SK-N-SH (cell line): ENCODE measurements around the gene PHKA1. TPM values are rescaled to one million over a fixed set of nuclear protein-coding genes. Genes with fewer than 3 reads are reported as not detected.

Experiments used
- CTCF ChIA-PET: fragments of 300-600, 350-600 bp; formaldehyde crosslinking; extraction: SDS; loops from one replicate; lab custom pipeline; 2021; lab: Yijun Ruan, JAX
- POLR2A ChIA-PET: fragments of 350-600 bp; sonication (Branson Sonifier 250); formaldehyde crosslinking; extraction: SDS; loops from one replicate; lab custom pipeline; 2020; ENCODE audit warnings: antibody characterized with exemption, inconsistent platforms; lab: Yijun Ruan, JAX
- DNase-seq: peaks from one replicate; pipeline ENCODE4 v3.0.0; 2012
- H2AFZ ChIP-seq: fragments of 200-600 bp; sonication (generic); 2 replicates; pipeline ENCODE4 v1.8.1; 2016; ENCODE audit warnings: antibody characterized with exemption, mild to moderate bottlenecking, low read depth
- H3F3A ChIP-seq: fragments of 200-600 bp; sonication (generic); replicated peaks from 2 replicates; pipeline ENCODE3; 2016; ENCODE audit warnings: antibody characterized with exemption, mild to moderate bottlenecking; ENCODE audit not compliant: insufficient read depth
- H3K27ac ChIP-seq, 2 experiments: fragments of 200-500 bp in 1 of 2; fragments of 200-600 bp in 1 of 2; sonication (Bioruptor generic) in 1 of 2; sonication (generic), shearing (Covaris generic) in 1 of 2; 2 replicates each; pipeline versions ENCODE4 v1.5.1 to v1.6.1; 2014 to 2016; ENCODE audit warnings: low read depth in 2 of 2, inconsistent platforms in 1 of 2, low read length in 1 of 2, mild to moderate bottlenecking in 1 of 2, mixed read lengths in 1 of 2
- H3K27me3 ChIP-seq: fragments of 200-600 bp; sonication (generic), shearing (Covaris generic); 2 replicates; pipeline ENCODE4 v1.6.1; 2016; ENCODE audit warnings: mixed run types; ENCODE audit not compliant: insufficient read depth
- H3K36me3 ChIP-seq, 2 experiments: fragments of 200-500 bp in 1 of 2; fragments of 200-600 bp in 1 of 2; sonication (Bioruptor generic) in 1 of 2; sonication (generic) in 1 of 2; replicated peaks in 1 of 2; 2 replicates each; pipeline versions ENCODE3 to v1.5.1; 2014 to 2016; ENCODE audit warnings: low read length in 1 of 2, mild to moderate bottlenecking in 1 of 2; ENCODE audit not compliant: insufficient read depth in 2 of 2, control insufficient read depth in 1 of 2
- H3K4me1 ChIP-seq, 2 experiments: fragments of 200-500 bp in 1 of 2; fragments of 200-600 bp in 1 of 2; sonication (Bioruptor generic) in 1 of 2; sonication (generic), shearing (Covaris generic) in 1 of 2; 2 replicates each; pipeline versions ENCODE4 v1.5.1 to v1.6.1; 2014 to 2016; ENCODE audit warnings: low read depth in 1 of 2, low read length in 1 of 2, mixed run types in 1 of 2; ENCODE audit not compliant: insufficient read depth in 2 of 2, control insufficient read depth in 1 of 2
- H3K4me2 ChIP-seq: fragments of 200-600 bp; sonication (generic), shearing (Covaris generic); 2 replicates; pipeline ENCODE4 v1.6.1; 2017; ENCODE audit warnings: mixed run types
- H3K4me3 ChIP-seq, 2 experiments: fragments of 200-500 bp in 1 of 2; fragments of 200-600 bp in 1 of 2; sonication (Bioruptor generic) in 1 of 2; sonication (generic), shearing (Covaris generic) in 1 of 2; 2 replicates each; pipeline versions ENCODE4 v1.5.1 to v1.8.1; 2014 to 2016; ENCODE audit warnings: low read depth in 2 of 2, inconsistent platforms in 1 of 2, low read length in 1 of 2, mild to moderate bottlenecking in 1 of 2, mixed read lengths in 1 of 2, moderate library complexity in 1 of 2
- H3K79me2 ChIP-seq: fragments of 200-600 bp; sonication (generic); 2 replicates; pipeline ENCODE4 v1.8.1; 2017; ENCODE audit warnings: mild to moderate bottlenecking; ENCODE audit not compliant: insufficient read depth
- H3K9ac ChIP-seq: fragments of 200-600 bp; sonication (generic); 2 replicates; pipeline ENCODE4 v1.6.1; 2017; ENCODE audit warnings: mixed run types
- H3K9me2 ChIP-seq: fragments of 200-600 bp; sonication (generic); 2 replicates; pipeline ENCODE4 v1.6.1; 2017; ENCODE audit warnings: mixed run types
- H3K9me3 ChIP-seq: fragments of 200-600 bp; sonication (generic); 2 replicates; pipeline ENCODE4 v1.6.1; 2017; ENCODE audit warnings: mixed run types, mild to moderate bottlenecking, moderate library complexity
- H4K20me1 ChIP-seq: fragments of 200-600 bp; sonication (generic); 2 replicates; pipeline ENCODE4 v1.6.1; 2017; ENCODE audit warnings: mild to moderate bottlenecking, mixed run types; ENCODE audit not compliant: insufficient read depth
- CHD2 ChIP-seq: fragments of 150-350 bp; IDR thresholded peaks from 2 replicates; pipeline ENCODE4 v1.6.1; 2018; ENCODE audit warnings: low read length; ENCODE audit not compliant: partially characterized antibody
- CTCF ChIP-seq: fragments of 200-600 bp; sonication (generic); IDR thresholded peaks from 2 replicates; pipeline ENCODE4 v1.6.1; 2017; ENCODE audit warnings: antibody characterized with exemption, mild to moderate bottlenecking, moderate library complexity
- ELF1 ChIP-seq: IDR thresholded peaks from 2 replicates; pipeline ENCODE4 v1.4.0; 2012
- EP300 ChIP-seq, 2 experiments: IDR thresholded peaks; 2 replicates each; pipeline versions ENCODE4 v1.4.0 to v1.6.1; 2012; ENCODE audit warnings: borderline replicate concordance in 1 of 2, low read depth in 1 of 2, low read length in 1 of 2
- EZH2phosphoT487 ChIP-seq: fragments of 200-600 bp; sonication (generic); IDR thresholded peaks from 2 replicates; pipeline ENCODE4 v1.6.1; 2017; ENCODE audit warnings: low read depth, mixed run types, mild to moderate bottlenecking, antibody characterized with exemption, moderate library complexity, borderline replicate concordance
- GATA2 ChIP-seq: sonication (generic); formaldehyde crosslinking; IDR thresholded peaks from 2 replicates; pipeline ENCODE4 v1.5.0; 2020; ENCODE audit warnings: mild to moderate bottlenecking, missing genetic modification reagents
- NRF1 ChIP-seq: IDR thresholded peaks from 2 replicates; pipeline ENCODE4 v1.6.1; 2012; ENCODE audit warnings: low read depth, mild to moderate bottlenecking, low read length
- PBX3 ChIP-seq: IDR thresholded peaks from 2 replicates; pipeline ENCODE4; 2012
- POLR2AphosphoS5 ChIP-seq: IDR thresholded peaks from 2 replicates; pipeline ENCODE4 v1.6.1; 2012; ENCODE audit warnings: low read depth, low read length
- RAD21 ChIP-seq: IDR thresholded peaks from 2 replicates; pipeline ENCODE4 v1.6.1; 2012; ENCODE audit warnings: mild to moderate bottlenecking, low read length
- REST ChIP-seq: IDR thresholded peaks from 2 replicates; pipeline ENCODE4 v1.6.1; 2012; ENCODE audit warnings: mild to moderate bottlenecking, low read depth, low read length, moderate library complexity
- SMC3 ChIP-seq: IDR thresholded peaks from 2 replicates; pipeline ENCODE4 v1.6.1; 2012; ENCODE audit warnings: low read depth, low read length, improper control_type of control experiment
- TAF1 ChIP-seq: IDR thresholded peaks from 2 replicates; pipeline ENCODE4 v1.6.1; 2012; ENCODE audit warnings: low read depth, mild to moderate bottlenecking, low read length, moderate library complexity, borderline replicate concordance
- TCF12 ChIP-seq: IDR thresholded peaks from 2 replicates; pipeline ENCODE4 v1.4.0; 2012
- TEAD4 ChIP-seq: IDR thresholded peaks from 2 replicates; pipeline ENCODE4 v1.4.0; 2012; ENCODE audit warnings: mild to moderate bottlenecking, borderline replicate concordance; ENCODE audit not compliant: insufficient read depth
- WGBS: methylation state at CpG from one replicate; pipeline ENCODE4 v1.1.6; 2017; ENCODE audit warnings: low lambda C conversion rate; 5-methylcytosine and 5-hydroxymethylcytosine counted together
- polyA plus RNA-seq, 3 experiments: library from polyadenylated mRNA; depleted of rRNA; stranded (reverse); fragments of >200 nt; gene quantifications; 2 replicates each; pipeline ENCODE4 v1.2.3, GENCODE V29; 2012
- TF ChIP-seq, protein P1 (sequence below): IDR thresholded peaks from 2 replicates; pipeline ENCODE4 v1.4.0; 2012; ENCODE audit warnings: low read depth, borderline replicate concordance
- TF ChIP-seq, protein P2 (sequence below): IDR thresholded peaks from 2 replicates; pipeline ENCODE4 v1.4.0; 2012; ENCODE audit warnings: low read depth

Gene PHKA1
- polyA plus RNA-seq, 1 of the 3 experiments (the other 2 are of a cell fraction) = 4.8 TPM

- TF ChIP-seq TEAD4 (no peak), EP300 (IDR thresholded peaks at IDR 0.05; ENCODE audit: borderline replicate concordance in 1 of 2, low read depth in 1 of 2, low read length in 1 of 2) (no peak), RAD21 (no peak), SMC3 (no peak), TCF12 (no peak), POLR2AphosphoS5 (no peak), GATA2 (CRISPR knock-in tag) (no peak), CTCF (no peak)
These were observed 20.6 kb downstream of the PHKA1 start (continued) for GRCh38 chrX:72693477-72693876.

DNA sequence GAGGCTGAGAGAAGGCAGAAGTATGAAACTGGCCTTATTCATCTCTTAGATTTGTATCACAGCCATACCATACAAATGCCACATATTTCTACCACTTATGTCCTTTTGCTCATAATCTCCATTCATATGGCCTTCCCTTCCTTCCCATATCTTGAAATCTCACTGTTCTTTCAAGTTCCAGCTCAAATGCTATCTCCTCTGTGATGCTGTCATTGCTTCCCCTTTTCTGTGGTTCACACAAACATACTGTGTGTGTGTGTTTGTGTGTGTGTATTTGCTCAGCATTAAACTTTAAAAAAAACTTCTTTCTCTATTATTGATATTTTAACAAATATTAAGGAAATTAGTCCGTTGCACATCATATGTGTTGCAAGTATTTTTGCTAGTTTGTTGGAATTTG lies 26.7 kb downstream of the PHKA1 start:
- DNase-seq = no peak
- H3K79me2 ChIP-seq = no peaks in the 10 kb centered on the region
- no peaks in the 10 kb centered on the region for H3K27me3 ChIP-seq
- TF ChIP-seq REST = no peak
- no peak for TF ChIP-seq CHD2
- no peak for TF ChIP-seq TEAD4
- TF ChIP-seq EP300 (IDR thresholded peaks at IDR 0.05; ENCODE audit: borderline replicate concordance in 1 of 2, low read depth in 1 of 2, low read length in 1 of 2) = no peak
- TF ChIP-seq ELF1 = no peak
- TF ChIP-seq GATA2 (CRISPR knock-in tag) = no peak
- no peak for TF ChIP-seq POLR2AphosphoS5
- no peak for TF ChIP-seq CTCF
- TF ChIP-seq TAF1 = no peak
- no peak for TF ChIP-seq EZH2phosphoT487
- no peak for TF ChIP-seq NRF1
- no peak for TF ChIP-seq SMC3
- TF ChIP-seq TCF12 = no peak
- TF ChIP-seq, protein P1, sequence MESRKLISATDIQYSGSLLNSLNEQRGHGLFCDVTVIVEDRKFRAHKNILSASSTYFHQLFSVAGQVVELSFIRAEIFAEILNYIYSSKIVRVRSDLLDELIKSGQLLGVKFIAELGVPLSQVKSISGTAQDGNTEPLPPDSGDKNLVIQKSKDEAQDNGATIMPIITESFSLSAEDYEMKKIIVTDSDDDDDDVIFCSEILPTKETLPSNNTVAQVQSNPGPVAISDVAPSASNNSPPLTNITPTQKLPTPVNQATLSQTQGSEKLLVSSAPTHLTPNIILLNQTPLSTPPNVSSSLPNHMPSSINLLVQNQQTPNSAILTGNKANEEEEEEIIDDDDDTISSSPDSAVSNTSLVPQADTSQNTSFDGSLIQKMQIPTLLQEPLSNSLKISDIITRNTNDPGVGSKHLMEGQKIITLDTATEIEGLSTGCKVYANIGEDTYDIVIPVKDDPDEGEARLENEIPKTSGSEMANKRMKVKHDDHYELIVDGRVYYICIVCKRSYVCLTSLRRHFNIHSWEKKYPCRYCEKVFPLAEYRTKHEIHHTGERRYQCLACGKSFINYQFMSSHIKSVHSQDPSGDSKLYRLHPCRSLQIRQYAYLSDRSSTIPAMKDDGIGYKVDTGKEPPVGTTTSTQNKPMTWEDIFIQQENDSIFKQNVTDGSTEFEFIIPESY = no peak
- TF ChIP-seq PBX3 = no peak
- TF ChIP-seq, protein P2, sequence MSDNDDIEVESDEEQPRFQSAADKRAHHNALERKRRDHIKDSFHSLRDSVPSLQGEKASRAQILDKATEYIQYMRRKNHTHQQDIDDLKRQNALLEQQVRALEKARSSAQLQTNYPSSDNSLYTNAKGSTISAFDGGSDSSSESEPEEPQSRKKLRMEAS = no peak
- TF ChIP-seq, all 33 proteins: peak for 0
- H3K27ac ChIP-seq = no peak overlapping the region
- H3K9me2 ChIP-seq = no peaks in the 10 kb centered on the region
- H3F3A ChIP-seq = no peaks in the 10 kb centered on the region
- no peak overlapping the region for H2AFZ ChIP-seq
- no peak overlapping the region for H3K9ac ChIP-seq
- ChIA-PET CTCF (no interaction called here), POLR2A (no interaction called here)
- 8% methylated on average over 1 of the region's 1 CpG for WGBS
- no peak overlapping the region for H3K4me2 ChIP-seq
- no peaks in the 10 kb centered on the region for H3K4me1 ChIP-seq
- peaks cover 0 to 6% of the 10 kb centered on the region in 2 experiments for H3K36me3 ChIP-seq
- H3K9me3 ChIP-seq = no peaks in the 10 kb centered on the region
- H4K20me1 ChIP-seq = no peaks in the 10 kb centered on the region
- no peak overlapping the region for H3K4me3 ChIP-seq
